Fibroblast of pulmonary artery (primary cell): ENCODE results near the gene EIF4A2.
A peak's percentile ranks its signal among the peaks of the same experiment; 100 is the strongest.

Source experiments
- DNase-seq: peaks from one replicate; pipeline ENCODE4 v3.0.0-alpha.2; 2010; ENCODE audit warnings: low read depth
- H3K4me3 ChIP-seq: replicated peaks from 2 replicates; pipeline ENCODE4 v1.5.1; 2011; ENCODE audit warnings: low read depth, mild to moderate bottlenecking, control low read depth, low read length, moderate library complexity
- TF ChIP-seq, protein P1 (sequence below): IDR thresholded peaks from 2 replicates; pipeline ENCODE4 v1.5.1; 2011; ENCODE audit warnings: mild to moderate bottlenecking, control low read depth, low read length, inconsistent platforms; ENCODE audit errors: missing control alignments

Gene EIF4A2

DNA sequence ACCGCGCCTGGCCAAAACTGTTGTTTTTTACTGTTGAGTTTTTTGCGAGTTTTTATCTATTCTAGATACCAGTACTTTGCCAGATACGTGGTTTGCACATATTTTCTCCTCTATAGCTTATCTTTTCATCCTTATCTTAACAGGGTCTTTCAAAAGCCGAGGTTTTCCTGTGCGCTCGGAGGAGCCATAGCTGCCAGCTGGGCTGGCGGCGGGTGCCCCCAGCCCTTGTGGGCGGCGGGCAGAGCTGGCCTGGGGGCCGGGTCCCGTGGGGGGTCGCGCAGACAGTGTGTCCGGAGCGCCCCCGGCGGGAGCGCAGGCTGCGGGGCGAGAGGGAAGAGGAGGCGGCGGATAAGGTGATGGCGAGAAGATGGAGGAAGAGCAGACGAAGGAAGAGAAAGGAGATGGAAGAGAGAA, 11.1 kb upstream of the EIF4A2 start:
- peak overlapping the region; percentile 46 for H3K4me3 ChIP-seq
- TF ChIP-seq, protein P1, sequence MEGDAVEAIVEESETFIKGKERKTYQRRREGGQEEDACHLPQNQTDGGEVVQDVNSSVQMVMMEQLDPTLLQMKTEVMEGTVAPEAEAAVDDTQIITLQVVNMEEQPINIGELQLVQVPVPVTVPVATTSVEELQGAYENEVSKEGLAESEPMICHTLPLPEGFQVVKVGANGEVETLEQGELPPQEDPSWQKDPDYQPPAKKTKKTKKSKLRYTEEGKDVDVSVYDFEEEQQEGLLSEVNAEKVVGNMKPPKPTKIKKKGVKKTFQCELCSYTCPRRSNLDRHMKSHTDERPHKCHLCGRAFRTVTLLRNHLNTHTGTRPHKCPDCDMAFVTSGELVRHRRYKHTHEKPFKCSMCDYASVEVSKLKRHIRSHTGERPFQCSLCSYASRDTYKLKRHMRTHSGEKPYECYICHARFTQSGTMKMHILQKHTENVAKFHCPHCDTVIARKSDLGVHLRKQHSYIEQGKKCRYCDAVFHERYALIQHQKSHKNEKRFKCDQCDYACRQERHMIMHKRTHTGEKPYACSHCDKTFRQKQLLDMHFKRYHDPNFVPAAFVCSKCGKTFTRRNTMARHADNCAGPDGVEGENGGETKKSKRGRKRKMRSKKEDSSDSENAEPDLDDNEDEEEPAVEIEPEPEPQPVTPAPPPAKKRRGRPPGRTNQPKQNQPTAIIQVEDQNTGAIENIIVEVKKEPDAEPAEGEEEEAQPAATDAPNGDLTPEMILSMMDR: no peak
- no peak for DNase-seq

DNA sequence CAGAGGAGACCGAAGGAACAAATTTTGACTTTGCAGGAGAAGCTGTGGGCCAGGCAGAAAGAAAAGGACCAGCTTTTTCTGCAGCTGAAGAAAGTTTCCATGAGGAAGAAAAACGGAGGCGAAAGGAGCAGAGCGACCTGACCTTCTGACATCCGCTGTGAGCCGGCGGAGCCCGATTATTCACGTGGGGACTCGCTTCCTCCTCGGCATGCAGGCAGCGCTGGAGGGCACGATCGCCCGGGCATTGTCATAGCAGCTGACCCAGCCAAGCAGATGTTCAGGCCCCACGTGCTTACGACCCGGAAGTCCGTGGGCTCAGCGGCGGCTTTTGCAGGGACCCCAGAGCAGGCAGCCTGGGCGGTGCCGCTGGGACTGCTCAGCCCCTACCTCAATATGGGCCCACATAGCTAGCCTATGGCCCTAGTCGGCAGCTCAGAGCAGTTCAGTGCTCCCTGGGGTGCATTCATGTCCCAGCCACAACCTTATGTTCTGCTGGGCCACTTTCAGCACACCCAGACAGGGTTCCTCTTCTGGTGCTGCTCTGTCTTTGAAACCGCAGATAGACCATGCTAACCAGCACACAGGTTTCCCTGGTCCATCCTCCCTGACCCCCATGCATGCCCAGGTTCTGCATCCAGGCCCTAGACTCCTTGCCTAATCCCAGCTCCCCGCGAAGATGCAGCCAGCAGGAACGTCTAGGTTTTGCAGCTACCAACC, 10.5 kb upstream of the EIF4A2 start:
- H3K4me3 ChIP-seq: peak overlapping the region; percentile 46
- no peak for DNase-seq
- TF ChIP-seq, protein P1: no peak

DNA sequence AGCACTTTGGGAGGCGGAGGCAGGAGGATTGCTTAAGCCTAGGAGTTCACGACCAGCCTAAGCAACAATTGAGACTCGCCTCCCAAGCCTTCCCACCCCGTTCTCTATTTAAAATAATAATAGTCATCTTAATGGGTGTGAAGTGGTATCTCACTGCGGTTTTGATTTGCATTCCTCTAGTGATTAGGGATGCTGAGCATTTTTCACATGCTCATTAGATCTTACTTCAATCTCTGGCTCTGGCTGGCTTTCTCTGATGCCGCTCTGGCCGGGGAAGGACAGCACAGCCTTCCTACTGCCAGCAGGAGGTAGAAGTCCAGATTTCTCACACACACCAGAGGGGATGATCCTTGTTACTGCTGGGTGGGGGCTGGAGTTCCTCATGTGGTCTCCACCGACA, 7.4 kb upstream of the EIF4A2 start:
- TF ChIP-seq, protein P1: peak; percentile 8
- peak; percentile 3 for DNase-seq
- no peak overlapping the region for H3K4me3 ChIP-seq

DNA sequence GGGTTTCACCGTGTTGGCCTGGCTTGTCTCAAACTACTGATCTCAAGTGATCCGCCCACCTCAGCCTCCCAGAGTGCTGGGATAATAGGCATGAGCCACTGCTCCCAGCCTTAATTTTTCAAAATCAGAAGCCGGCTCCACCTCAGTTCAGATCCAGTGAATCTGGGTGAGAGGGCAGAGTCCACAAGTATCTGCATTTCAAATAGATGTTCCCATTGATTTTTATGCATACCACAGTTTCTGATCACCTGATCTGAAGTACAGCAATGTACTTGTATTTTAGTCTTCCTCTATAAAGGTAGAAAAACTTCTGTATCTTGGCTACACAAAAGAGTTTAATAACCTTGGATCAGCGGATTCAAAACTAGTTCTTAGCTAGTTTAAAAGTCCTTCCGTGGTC, 4.2 kb upstream of the EIF4A2 start:
- no peak overlapping the region for H3K4me3 ChIP-seq

DNA sequence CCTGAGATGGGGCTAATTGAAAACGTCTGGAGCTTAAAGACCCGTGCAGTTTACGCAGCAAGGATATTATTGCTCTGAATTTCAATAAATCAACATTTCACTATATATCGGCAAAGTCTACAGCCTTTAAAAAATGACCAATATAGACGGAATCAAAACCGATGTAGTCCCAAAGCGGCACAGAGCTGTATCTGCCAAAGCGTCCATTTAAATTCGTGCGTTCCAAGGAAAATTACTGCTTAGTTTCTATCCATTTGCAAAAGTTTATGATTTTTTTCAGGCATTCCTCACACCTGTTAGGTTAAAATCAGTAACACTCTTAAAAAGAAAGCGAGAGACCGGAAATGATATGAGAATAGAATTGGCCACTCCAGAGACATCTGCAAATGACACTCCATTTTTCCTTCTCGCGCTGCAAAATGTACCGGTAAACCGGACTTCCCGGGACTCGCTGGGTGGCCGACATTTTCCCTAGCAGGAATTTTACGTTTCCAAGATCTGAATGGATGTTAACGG, 777 bp upstream of the EIF4A2 start:
- TF ChIP-seq, protein P1: no peak
- DNase-seq: no peak
- H3K4me3 ChIP-seq: peak overlapping the region; percentile 99

More for the DNA sequence above, 4.2 kb upstream of the EIF4A2 start:
- TF ChIP-seq, protein P1: no peak
- DNase-seq: no peak

DNA sequence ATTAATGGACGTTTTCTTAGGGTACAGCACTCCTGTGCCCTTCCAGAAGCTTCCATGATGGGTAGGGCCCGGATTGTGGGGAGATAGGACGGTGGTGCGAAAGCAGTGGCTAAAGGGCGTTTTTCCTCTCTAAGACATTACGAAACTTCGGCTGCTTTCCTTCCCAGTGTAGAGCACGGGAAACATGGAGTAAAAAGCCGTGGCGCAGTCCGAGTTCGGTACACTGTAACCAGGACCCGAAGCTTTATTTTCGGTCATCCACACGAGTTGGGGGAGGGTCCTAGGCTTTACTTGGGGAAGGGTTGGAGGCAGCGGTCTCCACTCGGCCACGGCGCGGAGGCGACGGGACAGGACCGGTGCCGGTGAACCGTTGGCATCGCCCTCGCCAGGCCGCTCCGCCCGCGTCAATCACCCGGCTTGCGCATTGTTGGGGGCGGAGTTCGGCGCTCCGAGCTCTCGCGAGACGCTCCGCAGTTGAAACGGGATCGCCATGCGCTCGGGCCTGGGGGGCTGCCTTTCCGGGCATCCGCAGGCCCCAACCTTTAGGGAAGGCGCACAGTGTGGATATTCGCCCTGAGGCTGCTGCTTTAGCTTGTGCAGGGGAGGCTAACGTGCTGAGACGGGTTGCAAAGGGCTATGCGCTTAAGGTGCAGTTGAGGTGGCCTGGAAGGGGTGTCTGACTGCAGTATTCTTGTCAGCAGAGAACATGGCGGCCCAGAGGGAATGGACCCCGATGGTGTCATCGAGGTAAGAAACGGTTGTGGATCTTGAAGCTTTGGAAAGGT, 546 bp downstream of the EIF4A2 start:
- TF ChIP-seq, protein P1: no peak
- peak; percentile 83 for DNase-seq
- H3K4me3 ChIP-seq: peak overlapping the region; percentile 99
